SU-DHL-6 (cell line): ENCODE data around the gene AMMECR1.

Source experiments
- H2AFZ ChIP-seq: fragments of 200-600 bp; sonication (generic); 2 replicates; pipeline ENCODE4 v1.6.1; 2014; ENCODE audit warnings: low read depth, mild to moderate bottlenecking, moderate library complexity, mixed read lengths, antibody characterized with exemption, low read length; ENCODE audit not compliant: severe bottlenecking
- H3F3A ChIP-seq: fragments of 200-600 bp; shearing (Covaris generic); 2 replicates; pipeline ENCODE4 v1.6.0; 2016; ENCODE audit warnings: antibody characterized with exemption, mild to moderate bottlenecking; ENCODE audit not compliant: insufficient read depth
- H3K27ac ChIP-seq: fragments of 200-600 bp; sonication (generic); 2 replicates; pipeline ENCODE4 v1.5.1; 2016; ENCODE audit warnings: low read depth, mild to moderate bottlenecking, low read length, moderate library complexity, mixed read lengths
- H3K27me3 ChIP-seq: fragments of 200-600 bp; sonication (generic), shearing (Covaris generic); 2 replicates; pipeline ENCODE4 v1.6.0; 2014; ENCODE audit warnings: mild to moderate bottlenecking, low read length
- H3K36me3 ChIP-seq: fragments of 200-600 bp; sonication (generic); 2 replicates; pipeline ENCODE4 v1.6.1; 2014; ENCODE audit warnings: mild to moderate bottlenecking, low read length, mixed read lengths
- H3K4me2 ChIP-seq: fragments of 300-600, 200-600 bp; shearing (Covaris generic), sonication (generic); 2 replicates; pipeline ENCODE4 v1.6.0; 2014; ENCODE audit warnings: low read length, low read depth, mild to moderate bottlenecking; ENCODE audit not compliant: poor library complexity, severe bottlenecking
- H3K4me3 ChIP-seq: fragments of 200-600 bp; sonication (generic); 2 replicates; pipeline ENCODE4 v1.5.1; 2014; ENCODE audit warnings: antibody characterized with exemption, low read length, mild to moderate bottlenecking, mixed read lengths; ENCODE audit not compliant: insufficient read depth, poor library complexity, severe bottlenecking
- H3K79me2 ChIP-seq: fragments of 200-600 bp; sonication (generic); 2 replicates; pipeline ENCODE4 v1.6.1; 2014; ENCODE audit warnings: mild to moderate bottlenecking, low read length, moderate library complexity; ENCODE audit not compliant: insufficient read depth
- H3K9ac ChIP-seq: fragments of 200-600 bp; sonication (generic); 2 replicates; pipeline ENCODE4 v1.7.0; 2014; ENCODE audit warnings: mild to moderate bottlenecking, low read length
- H3K9me2 ChIP-seq: fragments of 200-600 bp; sonication (generic); replicated peaks from 2 replicates; pipeline ENCODE4 v1.6.1; 2014; ENCODE audit warnings: low read length; ENCODE audit not compliant: insufficient read depth
- H3K9me3 ChIP-seq: fragments of 200-600 bp; sonication (generic); 2 replicates; pipeline ENCODE4 v1.6.1; 2014; ENCODE audit warnings: low read length, mixed read lengths; ENCODE audit not compliant: insufficient read depth
- H4K20me1 ChIP-seq: fragments of 200-600 bp; sonication (generic); 2 replicates; pipeline ENCODE4 v1.6.1; 2014; ENCODE audit warnings: low read depth, mild to moderate bottlenecking, antibody characterized with exemption, low read length, moderate library complexity, mixed read lengths
- CTCF ChIP-seq: fragments of 200-600 bp; sonication (generic); IDR thresholded peaks from one replicate; pipeline ENCODE4 v1.5.1; 2017; ENCODE audit warnings: antibody characterized with exemption, mild to moderate bottlenecking, low read length, moderate library complexity; ENCODE audit not compliant: insufficient read depth, poor library complexity, severe bottlenecking
- EZH2phosphoT487 ChIP-seq: fragments of 200-600 bp; sonication (generic), shearing (Covaris generic); conservative IDR thresholded peaks from 2 replicates; pipeline ENCODE4 v1.6.1; 2018; ENCODE audit warnings: mild to moderate bottlenecking, antibody characterized with exemption, low read length, moderate library complexity, mixed read lengths

AMMECR1 gene

GRCh38 chrX:110311437-110312230 lies 6.3 kb downstream of the AMMECR1 start:
- no peak overlapping the region for H3K9ac ChIP-seq
- no peaks in the 10 kb centered on the region for H3K9me3 ChIP-seq
- no peaks in the 10 kb centered on the region for H3K27me3 ChIP-seq
- no peaks in the 10 kb centered on the region for H3F3A ChIP-seq
- no peak overlapping the region for H3K27ac ChIP-seq
- H2AFZ ChIP-seq, result no peak overlapping the region
- peaks cover 7% of the 10 kb centered on the region; the same call in 1 of the 2 replicates for H4K20me1 ChIP-seq
- H3K79me2 ChIP-seq, result peaks cover 10% of the 10 kb centered on the region
- no peak for TF ChIP-seq CTCF
- TF ChIP-seq EZH2phosphoT487, result no peak
- no peak overlapping the region for H3K4me2 ChIP-seq
- H3K36me3 ChIP-seq, result no peaks in the 10 kb centered on the region
- no peak overlapping the region for H3K4me3 ChIP-seq
- H3K9me2 ChIP-seq, result no peaks in the 10 kb centered on the region

GRCh38 chrX:110310896-110311295 lies 7.0 kb downstream of the AMMECR1 start:
- peaks cover 7% of the 10 kb centered on the region; the same call in 1 of the 2 replicates for H4K20me1 ChIP-seq
- H3K79me2 ChIP-seq, result peaks cover 10% of the 10 kb centered on the region
- H3K4me2 ChIP-seq, result no peak overlapping the region
- no peaks in the 10 kb centered on the region for H3K9me2 ChIP-seq
- no peaks in the 10 kb centered on the region for H3K9me3 ChIP-seq
- no peak overlapping the region for H3K4me3 ChIP-seq
- H3K36me3 ChIP-seq, result no peaks in the 10 kb centered on the region
- H3K27ac ChIP-seq, result no peak overlapping the region
- no peaks in the 10 kb centered on the region for H3K27me3 ChIP-seq
- TF ChIP-seq EZH2phosphoT487, result no peak
- TF ChIP-seq CTCF, result no peak
- H3F3A ChIP-seq, result no peaks in the 10 kb centered on the region
- H3K9ac ChIP-seq, result no peak overlapping the region
- H2AFZ ChIP-seq, result no peak overlapping the region

- Histone ChIP-seq H3K79me2 (peaks cover 5% of the 10 kb centered on the region), H3K9me3 (no peaks in the 10 kb centered on the region), H3K27me3 (no peaks in the 10 kb centered on the region), H3K9ac (no peak overlapping the region), H3F3A (no peaks in the 10 kb centered on the region), H3K9me2 (no peaks in the 10 kb centered on the region), H2AFZ (no peak overlapping the region), H3K36me3 (no peaks in the 10 kb centered on the region), H3K4me3 (no peak overlapping the region), H3K27ac (no peak overlapping the region), H3K4me2 (no peak overlapping the region), H4K20me1 (peaks cover 5% of the 10 kb centered on the region; the same call in 1 of the 2 replicates)
- no peak for TF ChIP-seq EZH2phosphoT487
- TF ChIP-seq CTCF, result no peak
These were observed 7.7 kb downstream of the AMMECR1 start for GRCh38 chrX:110310000-110310790.
